CD14-positive monocyte (primary cell): ENCODE measurements around the gene EYA4. TPM values are rescaled to one million over a fixed set of nuclear protein-coding genes. Genes with fewer than 3 reads are reported as not detected.

Experiments used
- DNase-seq, 3 donors: peaks; one replicate each; pipeline ENCODE4 v3.0.0-alpha.2; 2011 to 2022
- H2AFZ ChIP-seq: 2 replicates; pipeline ENCODE4 v1.6.0; 2012; ENCODE audit warnings: mild to moderate bottlenecking, low read depth, low read length, inconsistent platforms; ENCODE audit not compliant: insufficient read depth, poor library complexity, severe bottlenecking
- H3K27ac ChIP-seq, 2 donors: 1 replicate in 1 of 2; 2 replicates in 1 of 2; pipeline ENCODE4 v1.5.1; 2012 to 2013; ENCODE audit warnings: low read length in 2 of 2, control low read depth in 1 of 2, inconsistent platforms in 1 of 2, low read depth in 1 of 2, mild to moderate bottlenecking in 1 of 2
- H3K27me3 ChIP-seq, 2 donors: one replicate each; pipeline versions ENCODE4 v1.6.0 to v1.6.1; 2011 to 2013; ENCODE audit warnings: low read length in 2 of 2; ENCODE audit not compliant: control insufficient read depth in 2 of 2, insufficient read depth in 2 of 2
- H3K36me3 ChIP-seq, 2 donors: replicated peaks in 1 of 2; 1 replicate in 1 of 2; 2 replicates in 1 of 2; pipeline versions ENCODE4 v1.5.1 to v1.6.1; 2012 to 2013; ENCODE audit warnings: low read length in 2 of 2, control low read depth in 1 of 2, inconsistent platforms in 1 of 2, mild to moderate bottlenecking in 1 of 2; ENCODE audit not compliant: insufficient read depth in 2 of 2, control insufficient read depth in 1 of 2
- H3K4me1 ChIP-seq, 2 donors: 1 replicate in 1 of 2; 2 replicates in 1 of 2; pipeline versions ENCODE4 v1.5.1 to v1.6.1; 2012 to 2013; ENCODE audit warnings: low read length in 2 of 2, control low read depth in 1 of 2, inconsistent platforms in 1 of 2, mild to moderate bottlenecking in 1 of 2, moderate library complexity in 1 of 2; ENCODE audit not compliant: insufficient read depth in 2 of 2, control insufficient read depth in 1 of 2
- H3K4me2 ChIP-seq: replicated peaks from 2 replicates; pipeline ENCODE3; 2012; ENCODE audit warnings: low read length, moderate library complexity, mild to moderate bottlenecking; ENCODE audit not compliant: poor library complexity, severe bottlenecking; ENCODE audit errors: extremely low read depth
- H3K4me3 ChIP-seq, 3 experiments: fragments of 200-600 bp in 1 of 3; sonication (generic) in 1 of 3; replicated peaks in 1 of 3; 1 replicate in 2 of 3; 2 replicates in 1 of 3; pipeline ENCODE4 v1.5.1; 2011 to 2013; ENCODE audit warnings: low read length in 3 of 3, mild to moderate bottlenecking in 3 of 3, control low read depth in 2 of 3, low read depth in 2 of 3, inconsistent platforms in 1 of 3, moderate library complexity in 1 of 3
- H3K79me2 ChIP-seq: 2 replicates; pipeline ENCODE4 v1.6.0; 2012; ENCODE audit warnings: mild to moderate bottlenecking, control low read depth, inconsistent platforms, low read length, moderate library complexity; ENCODE audit not compliant: insufficient read depth
- H3K9ac ChIP-seq: 2 replicates; pipeline ENCODE4 v1.6.0; 2017; ENCODE audit warnings: low read length, mild to moderate bottlenecking; ENCODE audit not compliant: insufficient read depth, poor library complexity, severe bottlenecking
- H3K9me3 ChIP-seq, 2 donors: replicated peaks in 1 of 2; 1 replicate in 1 of 2; 2 replicates in 1 of 2; pipeline versions ENCODE4 v1.5.1 to v1.6.1; 2012 to 2013; ENCODE audit warnings: low read length in 2 of 2, control low read depth in 1 of 2; ENCODE audit not compliant: control insufficient read depth in 1 of 2, insufficient read depth in 1 of 2
- H4K20me1 ChIP-seq: 2 replicates; pipeline ENCODE4 v1.6.0; 2012; ENCODE audit warnings: mild to moderate bottlenecking, low read length, control low read depth, moderate library complexity; ENCODE audit not compliant: insufficient read depth
- H3K27ac Mint-ChIP-seq, 7 donors: one replicate each; pipeline ENCODE4 v1.8.0; 2020; ENCODE audit warnings: mild to moderate bottlenecking in 7 of 7, mixed read lengths in 7 of 7, moderate library complexity in 6 of 7, inconsistent platforms in 2 of 7
- H3K27me3 Mint-ChIP-seq, 3 donors: one replicate each; pipeline ENCODE4 v1.8.0; 2021 to 2022; ENCODE audit warnings: low read depth in 3 of 3, mild to moderate bottlenecking in 3 of 3, mixed read lengths in 3 of 3, moderate library complexity in 3 of 3, inconsistent platforms in 1 of 3
- H3K36me3 Mint-ChIP-seq, 2 donors: one replicate each; pipeline ENCODE4 v1.8.0; 2020; ENCODE audit warnings: mixed read lengths in 2 of 2, inconsistent platforms in 1 of 2, mild to moderate bottlenecking in 1 of 2
- H3K4me1 Mint-ChIP-seq: one replicate; pipeline ENCODE4 v1.8.0; 2020; ENCODE audit warnings: mild to moderate bottlenecking, mixed read lengths
- H3K4me3 Mint-ChIP-seq, 2 donors: one replicate each; pipeline ENCODE4 v1.8.0; 2020; ENCODE audit warnings: mild to moderate bottlenecking in 2 of 2, mixed read lengths in 2 of 2, moderate library complexity in 1 of 2
- H3K9me3 Mint-ChIP-seq, 7 donors: one replicate each; pipeline ENCODE4 v1.8.0; 2020 to 2022; ENCODE audit warnings: mixed read lengths in 7 of 7, mild to moderate bottlenecking in 6 of 7, moderate library complexity in 6 of 7, inconsistent platforms in 2 of 7
- WGBS: methylation state at CpG from one replicate; pipeline ENCODE4 v1.1.5; 2013; ENCODE audit warnings: missing lambda C conversion rate; ENCODE audit not compliant: insufficient coverage; 5-methylcytosine and 5-hydroxymethylcytosine counted together
- intact Hi-C, 2 donors: fragments of 100-400 bp; cut with micrococcal nuclease; formaldehyde crosslinking; loops; one replicate each; pipeline versions ENCODE4 v1.15.0 to v1.15.1; 2023
- polyA plus RNA-seq, 3 donors: library from polyadenylated mRNA; depleted of rRNA in 1 of 3; unstranded in 2 of 3; stranded (reverse) in 1 of 3; fragments of 300-500 nt in 2 of 3; fragments of >200 nt in 1 of 3; fragmentation: Illumina TruSeq in 2 of 3; gene quantifications; 1 replicate in 2 of 3; 2 replicates in 1 of 3; pipeline ENCODE4 v1.2.3, GENCODE V29; 2012 to 2021
- TF ChIP-seq, protein P1 (sequence below): fragments of 200-600 bp; IDR thresholded peaks from one replicate; pipeline ENCODE4 v1.8.0; 2022; ENCODE audit warnings: antibody characterized with exemption, mild to moderate bottlenecking

EYA4 gene
- polyA plus RNA-seq, 3 donors, result not detected

DNA sequence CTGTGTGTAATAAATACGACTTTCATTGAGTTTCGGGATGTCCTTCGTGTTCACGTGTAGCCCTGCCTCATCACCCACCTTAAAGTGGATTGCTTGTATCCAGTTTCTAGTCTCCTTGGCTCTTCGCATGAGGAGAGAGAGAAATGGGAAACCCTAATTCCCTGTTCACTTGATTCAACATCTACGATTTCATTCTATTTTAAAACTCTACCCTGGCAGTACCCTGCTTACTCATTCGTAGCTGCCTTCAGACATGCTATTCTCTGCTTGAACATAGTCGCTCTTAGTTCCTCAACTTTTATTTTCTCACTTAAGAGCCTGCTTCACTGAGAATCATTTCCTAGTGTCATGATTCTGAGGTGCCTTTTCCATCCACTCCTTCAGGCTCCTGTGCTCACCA, 163.6 kb downstream of the EYA4 start:
- H3K27ac ChIP-seq, result no peak overlapping the region
- no peaks in the 10 kb centered on the region for H3K4me1 Mint-ChIP-seq
- H3K4me3 ChIP-seq, result no peak overlapping the region
- H4K20me1 ChIP-seq, result no peaks in the 10 kb centered on the region
- H3K36me3 Mint-ChIP-seq, result no peaks in the 10 kb centered on the region
- H3K9me3 ChIP-seq, result no peaks in the 10 kb centered on the region
- TF ChIP-seq, protein P1, sequence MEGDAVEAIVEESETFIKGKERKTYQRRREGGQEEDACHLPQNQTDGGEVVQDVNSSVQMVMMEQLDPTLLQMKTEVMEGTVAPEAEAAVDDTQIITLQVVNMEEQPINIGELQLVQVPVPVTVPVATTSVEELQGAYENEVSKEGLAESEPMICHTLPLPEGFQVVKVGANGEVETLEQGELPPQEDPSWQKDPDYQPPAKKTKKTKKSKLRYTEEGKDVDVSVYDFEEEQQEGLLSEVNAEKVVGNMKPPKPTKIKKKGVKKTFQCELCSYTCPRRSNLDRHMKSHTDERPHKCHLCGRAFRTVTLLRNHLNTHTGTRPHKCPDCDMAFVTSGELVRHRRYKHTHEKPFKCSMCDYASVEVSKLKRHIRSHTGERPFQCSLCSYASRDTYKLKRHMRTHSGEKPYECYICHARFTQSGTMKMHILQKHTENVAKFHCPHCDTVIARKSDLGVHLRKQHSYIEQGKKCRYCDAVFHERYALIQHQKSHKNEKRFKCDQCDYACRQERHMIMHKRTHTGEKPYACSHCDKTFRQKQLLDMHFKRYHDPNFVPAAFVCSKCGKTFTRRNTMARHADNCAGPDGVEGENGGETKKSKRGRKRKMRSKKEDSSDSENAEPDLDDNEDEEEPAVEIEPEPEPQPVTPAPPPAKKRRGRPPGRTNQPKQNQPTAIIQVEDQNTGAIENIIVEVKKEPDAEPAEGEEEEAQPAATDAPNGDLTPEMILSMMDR, result no peak
- H2AFZ ChIP-seq, result no peak overlapping the region
- peaks cover 0 to 2% (median 0%) of the 10 kb centered on the region in 3 donors for H3K27me3 Mint-ChIP-seq
- 100% methylated on average over 3 of the region's 8 CpGs for WGBS
- H3K79me2 ChIP-seq, result no peaks in the 10 kb centered on the region
- no peak overlapping the region for H3K9ac ChIP-seq
- H3K27me3 ChIP-seq, result no peaks in the 10 kb centered on the region
- no peak overlapping the region for H3K4me2 ChIP-seq
- H3K9me3 Mint-ChIP-seq, result peaks cover 0 to 1% (median 0%) of the 10 kb centered on the region in 7 donors
- intact Hi-C loops, result no loop called here
- H3K27ac Mint-ChIP-seq, result no peak overlapping the region
- no peaks in the 10 kb centered on the region for H3K36me3 ChIP-seq
- no peaks in the 10 kb centered on the region for H3K4me1 ChIP-seq
- H3K4me3 Mint-ChIP-seq, result no peak overlapping the region
- no peak for DNase-seq

DNA sequence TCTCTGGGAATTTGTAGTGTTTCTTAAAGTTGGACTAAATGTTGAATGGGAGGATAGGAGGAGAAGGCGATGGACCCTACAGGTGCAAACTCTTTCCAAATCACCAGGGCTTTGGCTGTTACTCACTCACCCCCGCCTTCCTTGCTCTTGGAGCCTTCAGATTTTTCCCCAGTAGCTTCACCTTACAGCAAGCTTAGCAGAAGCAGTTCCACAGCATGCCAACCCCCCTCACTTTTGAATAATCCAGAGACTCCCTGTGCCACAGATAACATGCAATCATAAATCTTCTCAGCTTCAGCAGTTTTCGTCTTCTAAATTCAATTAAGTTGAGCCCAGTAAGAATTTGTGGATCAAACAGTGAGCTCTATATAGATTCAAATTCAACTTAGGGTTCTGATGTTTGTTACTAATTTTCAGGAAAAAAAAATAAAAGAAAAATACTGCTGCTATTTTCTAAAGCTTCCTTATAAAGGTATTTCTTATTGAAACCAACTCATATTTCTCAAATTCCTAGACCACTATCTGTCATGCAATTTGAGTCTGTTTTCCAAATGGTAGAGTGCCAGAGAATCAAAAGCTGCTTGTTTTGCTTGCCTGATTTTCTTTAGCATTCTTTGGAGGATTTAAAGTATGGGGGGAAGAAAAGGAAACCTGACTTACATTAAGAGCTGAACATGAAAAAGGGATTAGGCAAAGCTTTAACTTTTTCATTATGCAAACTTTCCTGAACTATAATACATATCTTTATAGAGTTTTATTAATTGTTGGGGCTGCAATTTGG, 166.4 kb downstream of the EYA4 start:
- Histone ChIP-seq H3K27ac (no peak overlapping the region), H3K4me1 (no peaks in the 10 kb centered on the region), H3K36me3 (no peaks in the 10 kb centered on the region), H2AFZ (no peak overlapping the region), H4K20me1 (no peaks in the 10 kb centered on the region), H3K4me3 (no peak overlapping the region), H3K27me3 (no peaks in the 10 kb centered on the region), H3K4me2 (no peak overlapping the region), H3K9me3 (no peaks in the 10 kb centered on the region), H3K79me2 (no peaks in the 10 kb centered on the region), H3K9ac (no peak overlapping the region)
- Mint-ChIP-seq H3K27ac (no peak overlapping the region), H3K9me3 (peaks cover 0 to 1% (median 0%) of the 10 kb centered on the region in 7 donors), H3K27me3 (peaks cover 0 to 2% (median 0%) of the 10 kb centered on the region in 3 donors), H3K4me1 (no peaks in the 10 kb centered on the region), H3K36me3 (no peaks in the 10 kb centered on the region), H3K4me3 (no peak overlapping the region)
- TF ChIP-seq, protein P1, result no peak
- DNase-seq, result no peak
- no CpG with 5 or more reads among the region's 3 CpGs for WGBS
- intact Hi-C loops, result no loop called here
